ENCODE data around the gene FFAR4.

Gene FFAR4

GRCh38 chr10:93622942-93623341 is 56.5 kb downstream of the FFAR4 start:
- no peak for DNase-seq

DNA sequence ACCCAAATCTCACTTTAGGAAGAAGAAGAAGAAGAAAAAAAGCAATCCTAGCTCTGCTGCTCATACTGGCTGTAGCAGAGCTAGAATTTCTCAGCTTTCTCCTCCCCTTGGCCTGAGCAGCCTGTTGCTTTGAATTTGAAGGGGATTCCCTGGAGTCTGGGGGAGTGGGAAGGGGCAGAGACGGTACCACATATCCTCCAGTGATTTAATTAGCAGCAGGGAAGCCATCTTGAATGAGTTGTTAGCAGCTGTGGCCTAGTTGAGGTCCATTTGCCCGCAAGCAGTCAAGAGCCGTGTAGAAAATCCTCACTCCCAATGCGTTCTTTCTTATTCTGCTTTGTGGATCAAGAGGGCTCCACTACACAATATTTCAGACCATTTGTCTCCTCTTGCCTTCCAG is 62.4 kb downstream of the FFAR4 start:
- Histone ChIP-seq H3K27ac (ENCODE audit: low read depth, low read length) (no peak overlapping the region), H4K12ac (ENCODE audit: low read depth, low read length) (no peak overlapping the region), H3K9ac (ENCODE audit: low read length) (no peak overlapping the region), H3K4ac (ENCODE audit: low read depth, low read length) (no peak overlapping the region), H2AK5ac (ENCODE audit: low read length) (no peak overlapping the region), H3K4me2 (ENCODE audit: low read length) (no peak overlapping the region), H3K23ac (ENCODE audit: low read length) (no peak overlapping the region), H2AFZ (ENCODE audit: insufficient read depth, low read length, poor library complexity) (no peak overlapping the region), H3K4me3 (ENCODE audit: low read depth, low read length) (no peak overlapping the region), H3K18ac (ENCODE audit: low read length) (no peak overlapping the region), H3K79me2 (ENCODE audit: control insufficient read depth, insufficient read depth, low read length, poor library complexity) (no peaks in the 10 kb centered on the region), H4K8ac (ENCODE audit: low read depth, low read length) (no peak overlapping the region), H3K9me3 (ENCODE audit: insufficient read depth, low read depth, low read length) (no peaks in the 10 kb centered on the region), H3K79me1 (ENCODE audit: low read length) (no peaks in the 10 kb centered on the region), H2BK5ac (ENCODE audit: low read depth, low read length, poor library complexity) (no peak overlapping the region), H3K36me3 (ENCODE audit: control insufficient read depth in 1 of 2, insufficient read depth in 2 of 2, low read length in 2 of 2) (no peaks in the 10 kb centered on the region), H3K14ac (ENCODE audit: low read length) (no peak overlapping the region), H3K27me3 (ENCODE audit: insufficient read depth, low read length) (no peaks in the 10 kb centered on the region), H4K91ac (ENCODE audit: low read depth, low read length) (no peak overlapping the region), H2BK120ac (ENCODE audit: insufficient read depth, low read length, poor library complexity) (no peak overlapping the region), H3K4me1 (ENCODE audit: control insufficient read depth in 1 of 2, insufficient read depth in 2 of 2, low read length in 2 of 2) (no peaks in the 10 kb centered on the region), H2BK12ac (ENCODE audit: low read length) (no peak overlapping the region)
- no CpG with 5 or more reads among the region's 4 CpGs for WGBS (ENCODE audit: extremely low coverage, insufficient coverage, insufficient read length)
- DNase-seq: no peak

More at GRCh38 chr10:93622942-93623341, 56.5 kb downstream of the FFAR4 start:
- WGBS (ENCODE audit: extremely low coverage, insufficient coverage, insufficient read length): no CpG with 5 or more reads among the region's 1 CpG
- no peaks in the 10 kb centered on the region for H3K79me1 ChIP-seq (ENCODE audit: low read length)
- no peak overlapping the region for H2BK5ac ChIP-seq (ENCODE audit: low read depth, low read length, poor library complexity)
- no peak overlapping the region for H2AK5ac ChIP-seq (ENCODE audit: low read length)
- no peak overlapping the region for H3K4me2 ChIP-seq (ENCODE audit: low read length)
- H3K4me3 ChIP-seq (ENCODE audit: low read depth, low read length): no peak overlapping the region
- no peak overlapping the region for H2BK12ac ChIP-seq (ENCODE audit: low read length)
- H3K79me2 ChIP-seq (ENCODE audit: control insufficient read depth, insufficient read depth, low read length, poor library complexity): no peaks in the 10 kb centered on the region
- H3K9me3 ChIP-seq (ENCODE audit: insufficient read depth, low read depth, low read length): no peaks in the 10 kb centered on the region
- no peak overlapping the region for H4K12ac ChIP-seq (ENCODE audit: low read depth, low read length)
- no peak overlapping the region for H4K91ac ChIP-seq (ENCODE audit: low read depth, low read length)
- H3K14ac ChIP-seq (ENCODE audit: low read length): no peak overlapping the region
- no peaks in the 10 kb centered on the region for H3K27me3 ChIP-seq (ENCODE audit: insufficient read depth, low read length)
- H3K4ac ChIP-seq (ENCODE audit: low read depth, low read length): no peak overlapping the region
- H3K4me1 ChIP-seq (ENCODE audit: control insufficient read depth in 1 of 2, insufficient read depth in 2 of 2, low read length in 2 of 2): no peaks in the 10 kb centered on the region
- H3K36me3 ChIP-seq (ENCODE audit: control insufficient read depth in 1 of 2, insufficient read depth in 2 of 2, low read length in 2 of 2): no peaks in the 10 kb centered on the region
- H3K27ac ChIP-seq (ENCODE audit: low read depth, low read length): no peak overlapping the region
- no peak overlapping the region for H3K23ac ChIP-seq (ENCODE audit: low read length)
- no peak overlapping the region for H2BK120ac ChIP-seq (ENCODE audit: insufficient read depth, low read length, poor library complexity)
- H4K8ac ChIP-seq (ENCODE audit: low read depth, low read length): no peak overlapping the region
- no peak overlapping the region for H3K9ac ChIP-seq (ENCODE audit: low read length)
- H2AFZ ChIP-seq (ENCODE audit: insufficient read depth, low read length, poor library complexity): no peak overlapping the region
- no peak overlapping the region for H3K18ac ChIP-seq (ENCODE audit: low read length)

DNA sequence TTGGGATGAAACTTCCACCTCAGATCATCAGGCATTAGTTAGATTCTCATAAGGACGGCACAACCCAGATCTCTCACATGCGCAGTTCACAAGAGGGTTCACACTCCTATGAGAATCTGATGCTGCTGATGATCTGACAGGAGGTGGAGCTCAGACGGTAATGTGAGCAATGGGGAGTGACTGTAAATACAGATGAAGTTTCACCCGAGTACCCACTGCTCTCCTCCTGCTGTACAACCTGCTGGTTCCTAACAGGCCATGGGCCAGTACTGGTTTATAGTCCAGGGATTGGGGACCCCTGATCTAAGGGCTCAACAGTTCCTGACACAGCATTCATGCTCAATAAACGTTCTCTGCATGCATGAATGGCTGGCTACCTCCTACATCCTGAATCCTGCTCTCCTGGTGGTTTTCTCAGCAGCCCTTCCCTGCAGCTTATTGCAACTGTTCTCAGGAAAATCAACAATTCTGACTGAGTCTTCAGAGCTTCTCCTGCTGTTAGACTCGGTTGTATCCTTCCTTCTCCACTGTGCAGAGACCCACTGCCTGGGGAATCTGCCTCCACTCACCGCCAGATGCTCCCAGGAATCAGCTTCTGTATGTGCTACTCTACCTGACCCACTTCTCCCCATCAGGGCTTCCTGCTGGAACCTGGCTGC is 63.3 kb downstream of the FFAR4 start:
- no peak overlapping the region for H3K4me2 ChIP-seq (ENCODE audit: low read length)
- no peak overlapping the region for H2AK5ac ChIP-seq (ENCODE audit: low read length)
- H3K27me3 ChIP-seq (ENCODE audit: insufficient read depth, low read length): no peaks in the 10 kb centered on the region
- no peak overlapping the region for H3K14ac ChIP-seq (ENCODE audit: low read length)
- no peak overlapping the region for H4K8ac ChIP-seq (ENCODE audit: low read depth, low read length)
- H3K9ac ChIP-seq (ENCODE audit: low read length): no peak overlapping the region
- H3K79me1 ChIP-seq (ENCODE audit: low read length): no peaks in the 10 kb centered on the region
- no peak overlapping the region for H3K27ac ChIP-seq (ENCODE audit: low read depth, low read length)
- H3K79me2 ChIP-seq (ENCODE audit: control insufficient read depth, insufficient read depth, low read length, poor library complexity): no peaks in the 10 kb centered on the region
- no peak overlapping the region for H2BK5ac ChIP-seq (ENCODE audit: low read depth, low read length, poor library complexity)
- no peak overlapping the region for H4K12ac ChIP-seq (ENCODE audit: low read depth, low read length)
- no peak overlapping the region for H4K91ac ChIP-seq (ENCODE audit: low read depth, low read length)
- H3K9me3 ChIP-seq (ENCODE audit: insufficient read depth, low read depth, low read length): no peaks in the 10 kb centered on the region
- no peaks in the 10 kb centered on the region for H3K36me3 ChIP-seq (ENCODE audit: control insufficient read depth in 1 of 2, insufficient read depth in 2 of 2, low read length in 2 of 2)
- WGBS (ENCODE audit: extremely low coverage, insufficient coverage, insufficient read length): no CpG with 5 or more reads among the region's 7 CpGs
- no peaks in the 10 kb centered on the region for H3K4me1 ChIP-seq (ENCODE audit: control insufficient read depth in 1 of 2, insufficient read depth in 2 of 2, low read length in 2 of 2)
- no peak overlapping the region for H3K18ac ChIP-seq (ENCODE audit: low read length)
- H3K4me3 ChIP-seq (ENCODE audit: low read depth, low read length): no peak overlapping the region
- H2BK12ac ChIP-seq (ENCODE audit: low read length): no peak overlapping the region
- H3K23ac ChIP-seq (ENCODE audit: low read length): no peak overlapping the region
- DNase-seq: no peak
- no peak overlapping the region for H2BK120ac ChIP-seq (ENCODE audit: insufficient read depth, low read length, poor library complexity)
- H2AFZ ChIP-seq (ENCODE audit: insufficient read depth, low read length, poor library complexity): no peak overlapping the region
- H3K4ac ChIP-seq (ENCODE audit: low read depth, low read length): no peak overlapping the region

DNA sequence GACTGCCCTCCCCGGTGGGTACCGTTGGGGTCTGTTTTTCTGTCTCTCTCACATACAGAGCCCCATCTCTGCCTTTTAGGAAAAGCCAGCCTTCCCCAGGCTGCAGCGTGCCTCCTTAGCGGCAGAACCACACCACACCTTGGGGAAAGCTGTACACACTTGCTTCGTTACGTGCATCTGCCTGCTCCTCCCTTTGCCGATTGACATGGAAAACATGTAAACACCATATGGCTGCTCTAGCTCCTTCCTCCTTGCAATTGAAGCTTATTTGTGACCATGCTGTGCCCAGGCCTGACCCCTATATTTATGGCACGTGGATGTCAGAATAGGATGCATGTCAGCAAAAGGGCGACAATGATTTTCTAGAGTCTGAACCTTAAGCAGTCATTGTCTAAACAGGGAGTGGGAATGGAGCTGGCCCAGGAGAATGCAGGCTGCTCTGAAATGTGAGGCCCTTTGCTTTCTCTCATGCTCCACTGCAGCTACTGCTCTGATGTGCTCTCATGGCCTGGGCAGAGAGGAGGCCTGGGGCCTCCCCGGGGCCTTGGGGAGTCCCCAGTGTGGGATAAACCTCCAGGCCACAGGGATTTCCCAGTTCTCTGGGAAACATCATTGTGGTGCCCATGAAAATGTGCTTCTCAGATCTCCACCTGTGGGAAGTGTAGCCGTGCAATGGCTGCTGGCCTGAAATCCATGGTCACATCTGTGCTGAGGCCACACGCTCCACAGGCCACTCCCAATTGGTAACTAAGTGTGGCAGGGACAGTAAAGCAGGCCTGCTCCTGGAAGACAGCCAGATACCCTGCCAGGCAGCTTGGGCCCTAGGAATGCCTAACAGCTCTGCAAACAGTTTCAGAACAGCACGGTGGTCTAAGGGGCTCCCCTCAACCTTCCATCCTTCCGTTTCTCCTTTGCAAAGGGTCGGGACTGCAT is 64.4 kb downstream of the FFAR4 start:
- no peak overlapping the region for H3K27ac ChIP-seq (ENCODE audit: low read depth, low read length)
- no peak for DNase-seq
- no peak overlapping the region for H3K23ac ChIP-seq (ENCODE audit: low read length)
- no peaks in the 10 kb centered on the region for H3K9me3 ChIP-seq (ENCODE audit: insufficient read depth, low read depth, low read length)
- no peak overlapping the region for H2BK120ac ChIP-seq (ENCODE audit: insufficient read depth, low read length, poor library complexity)
- H4K8ac ChIP-seq (ENCODE audit: low read depth, low read length): no peak overlapping the region
- no peak overlapping the region for H3K14ac ChIP-seq (ENCODE audit: low read length)
- no peaks in the 10 kb centered on the region for H3K27me3 ChIP-seq (ENCODE audit: insufficient read depth, low read length)
- H3K18ac ChIP-seq (ENCODE audit: low read length): no peak overlapping the region
- no peaks in the 10 kb centered on the region for H3K4me1 ChIP-seq (ENCODE audit: control insufficient read depth in 1 of 2, insufficient read depth in 2 of 2, low read length in 2 of 2)
- H3K79me2 ChIP-seq (ENCODE audit: control insufficient read depth, insufficient read depth, low read length, poor library complexity): no peaks in the 10 kb centered on the region
- H4K91ac ChIP-seq (ENCODE audit: low read depth, low read length): no peak overlapping the region
- H3K9ac ChIP-seq (ENCODE audit: low read length): no peak overlapping the region
- H3K79me1 ChIP-seq (ENCODE audit: low read length): no peaks in the 10 kb centered on the region
- no peak overlapping the region for H3K4me2 ChIP-seq (ENCODE audit: low read length)
- H3K4me3 ChIP-seq (ENCODE audit: low read depth, low read length): no peak overlapping the region
- no peak overlapping the region for H2BK5ac ChIP-seq (ENCODE audit: low read depth, low read length, poor library complexity)
- no peaks in the 10 kb centered on the region for H3K36me3 ChIP-seq (ENCODE audit: control insufficient read depth in 1 of 2, insufficient read depth in 2 of 2, low read length in 2 of 2)
- WGBS (ENCODE audit: extremely low coverage, insufficient coverage, insufficient read length): no CpG with 5 or more reads among the region's 15 CpGs
- no peak overlapping the region for H2AK5ac ChIP-seq (ENCODE audit: low read length)
- H3K4ac ChIP-seq (ENCODE audit: low read depth, low read length): no peak overlapping the region
- no peak overlapping the region for H2BK12ac ChIP-seq (ENCODE audit: low read length)
- H2AFZ ChIP-seq (ENCODE audit: insufficient read depth, low read length, poor library complexity): no peak overlapping the region
- H4K12ac ChIP-seq (ENCODE audit: low read depth, low read length): no peak overlapping the region

All from trophoblast cell (in vitro differentiated cells and primary cell).